Measurements from ENCODE around the gene KLHL7. TPM values are rescaled to one million over a fixed set of nuclear protein-coding genes. Genes with fewer than 3 reads are reported as not detected.

Gene KLHL7
- total RNA-seq, 1 experiment from 2014 or later, result 20.6 TPM

GRCh38 chr7:23213755-23214154, 108.2 kb downstream of the KLHL7 start:
- CTCF ChIA-PET, result no interaction called here
- no peaks in the 10 kb centered on the region for H3K4me1 ChIP-seq (ENCODE audit: control insufficient read depth in 1 of 2, insufficient read depth in 2 of 2, low read length in 2 of 2)
- H3K4me2 ChIP-seq (ENCODE audit: low read length), result no peak overlapping the region
- no peaks in the 10 kb centered on the region for H3K27me3 ChIP-seq (ENCODE audit: insufficient read depth, low read length)
- H3K27ac ChIP-seq (ENCODE audit: low read depth, low read length), result no peak overlapping the region
- H3K79me2 ChIP-seq (ENCODE audit: insufficient read depth, low read length), result no peaks in the 10 kb centered on the region
- POLR2A ChIA-PET, result no interaction called here
- no peaks in the 10 kb centered on the region for H3K9me3 ChIP-seq (ENCODE audit: control insufficient read depth in 1 of 2, insufficient read depth in 1 of 2, low read depth in 1 of 2, low read length in 2 of 2)
- ATAC-seq (no peak), DNase-seq (ENCODE audit: low read depth, low spot score) (no peak)
- H2AFZ ChIP-seq (ENCODE audit: low read depth, low read length, poor library complexity, severe bottlenecking), result no peak overlapping the region
- H3K4me3 ChIP-seq (replicated peaks in 1 of 2; ENCODE audit: low read depth in 1 of 2, low read length in 2 of 2), result no peak overlapping the region
- no TSS peak for BruUV-seq (replicated peaks)
- no peak overlapping the region for H3K9ac ChIP-seq (ENCODE audit: low read length)
- TF ChIP-seq RAD21 (IDR thresholded peaks at IDR 0.05; ENCODE audit: low read depth) (no peak), MAX (IDR thresholded peaks at IDR 0.05) (no peak), EZH2 (IDR thresholded peaks at IDR 0.05) (no peak), CTCF (IDR thresholded peaks at IDR 0.05 in 2 of 3, conservative IDR thresholded peaks at IDR 0.05 in 1 of 3; ENCODE audit: borderline replicate concordance in 1 of 3, insufficient read depth in 1 of 3, low read depth in 2 of 3, low read length in 2 of 3) (no peak), ZNF274 (IDR thresholded peaks at IDR 0.05; ENCODE audit: low read depth, low read length) (no peak), CEBPB (IDR thresholded peaks at IDR 0.05; ENCODE audit: low read depth) (no peak), SP1 (IDR thresholded peaks at IDR 0.05; ENCODE audit: low read depth) (no peak), YY1 (IDR thresholded peaks at IDR 0.05; ENCODE audit: extremely low read depth, insufficient replicate concordance, low read depth, low read length) (no peak), POLR2AphosphoS5 (IDR thresholded peaks at IDR 0.05; ENCODE audit: low read depth, low read length) (no peak), POLR2A (IDR thresholded peaks at IDR 0.05; ENCODE audit: borderline replicate concordance, extremely low read depth, insufficient read depth, insufficient read length) (no peak), SIN3A (IDR thresholded peaks at IDR 0.05; ENCODE audit: low read depth) (no peak), ELF1 (IDR thresholded peaks at IDR 0.05; ENCODE audit: borderline replicate concordance, low read depth) (no peak), CBX3 (IDR thresholded peaks at IDR 0.05; ENCODE audit: low read depth) (no peak)
- H3K9me2 ChIP-seq (ENCODE audit: insufficient read depth), result no peaks in the 10 kb centered on the region
- intact Hi-C loops (cut with micrococcal nuclease), result no loop called here
- no peaks in the 10 kb centered on the region for H3K36me3 ChIP-seq (ENCODE audit: control insufficient read depth in 1 of 2, insufficient read depth in 2 of 2, low read length in 2 of 2)
- RAD21 ChIA-PET (ENCODE audit: low non-redundant PET in 1 of 2, low total read pairs in 2 of 2, uncharacterized antibody in 2 of 2, unreplicated experiment in 2 of 2), result no interaction called here
- H4K20me1 ChIP-seq (ENCODE audit: insufficient read depth), result no peaks in the 10 kb centered on the region

All from HCT116 (cell line).